HUES64 (cell line): ENCODE results near the gene SRP54.
A peak's percentile ranks its signal among the peaks of the same experiment; 100 is the strongest.
"Not testable (repeated sequence)": the region's sequence is repeated elsewhere in the genome, so short reads cannot be mapped to it uniquely, and the experiment has no call there.

Experiments
- H3K27ac ChIP-seq: 2 replicates; pipeline ENCODE4 v1.7.0; 2013; ENCODE audit warnings: low read depth, low read length, inconsistent platforms
- H3K27me3 ChIP-seq: 2 replicates; pipeline ENCODE4 v1.6.1; 2013; ENCODE audit warnings: mild to moderate bottlenecking, low read length; ENCODE audit not compliant: insufficient read depth
- H3K36me3 ChIP-seq: 2 replicates; pipeline ENCODE4 v1.6.1; 2013; ENCODE audit warnings: mild to moderate bottlenecking, low read length; ENCODE audit not compliant: insufficient read depth
- H3K4me1 ChIP-seq: 2 replicates; pipeline ENCODE4 v1.6.1; 2013; ENCODE audit warnings: mild to moderate bottlenecking, low read length, moderate library complexity; ENCODE audit not compliant: insufficient read depth
- H3K4me3 ChIP-seq: 2 replicates; pipeline ENCODE4 v1.5.1; 2013; ENCODE audit warnings: mild to moderate bottlenecking, low read length, moderate library complexity
- H3K9ac ChIP-seq: 2 replicates; pipeline ENCODE4 v1.6.1; 2013; ENCODE audit warnings: mild to moderate bottlenecking, low read depth, low read length
- H3K9me3 ChIP-seq: 2 replicates; pipeline ENCODE4 v1.6.1; 2013; ENCODE audit warnings: low read depth, low read length; ENCODE audit not compliant: insufficient read depth
- WGBS: fragments of 150-250, 120-280 bp; methylation state at CpG from one replicate; pipeline ENCODE4 v1.1.7; 2013; ENCODE audit warnings: missing lambda C conversion rate; 5-methylcytosine and 5-hydroxymethylcytosine counted together

The SRP54 gene

GRCh38 chr14:35028435-35028834, 45.6 kb downstream of the SRP54 start:
- Histone ChIP-seq H3K4me1 (no peaks in the 10 kb centered on the region), H3K4me3 (no peak overlapping the region), H3K27ac (no peak overlapping the region), H3K9me3 (peaks cover 8% of the 10 kb centered on the region), H3K9ac (no peak overlapping the region), H3K27me3 (no peaks in the 10 kb centered on the region), H3K36me3 (peaks cover 72% of the 10 kb centered on the region)
- no CpG with 5 or more reads among the region's 2 CpGs for whole genome bisulfite sequencing

- H3K27me3 ChIP-seq = no peaks in the 10 kb centered on the region
- peaks cover 26% of the 10 kb centered on the region for H3K9me3 ChIP-seq
- WGBS = 100% methylated on average over 2 of the region's 2 CpGs
- H3K9ac ChIP-seq = no peak overlapping the region
- no peak overlapping the region for H3K27ac ChIP-seq
- no peaks in the 10 kb centered on the region for H3K4me1 ChIP-seq
- no peak overlapping the region for H3K4me3 ChIP-seq
- H3K36me3 ChIP-seq = peaks cover 46% of the 10 kb centered on the region
Measured at GRCh38 chr14:35032562-35032961, 49.8 kb downstream of the SRP54 start.

- H3K36me3 ChIP-seq = peaks cover 28% of the 10 kb centered on the region
- 72% methylated on average over 5 of the region's 5 CpGs for WGBS
- H3K9me3 ChIP-seq = peaks cover 33% of the 10 kb centered on the region
- no peak overlapping the region for H3K4me3 ChIP-seq
- H3K4me1 ChIP-seq = no peaks in the 10 kb centered on the region
- H3K27ac ChIP-seq = no peak overlapping the region
- no peak overlapping the region for H3K9ac ChIP-seq
- no peaks in the 10 kb centered on the region for H3K27me3 ChIP-seq
Measured at GRCh38 chr14:35034440-35034833, 51.6 kb downstream of the SRP54 start.

GRCh38 chr14:35034944-35035554, 52.3 kb downstream of the SRP54 start:
- not testable (repeated sequence) for H3K27me3 ChIP-seq, H3K4me3 ChIP-seq, H3K4me1 ChIP-seq, H3K27ac ChIP-seq, H3K9ac ChIP-seq
- Histone ChIP-seq H3K36me3 (peaks cover 25% of the 10 kb centered on the region), H3K9me3 (peaks cover 33% of the 10 kb centered on the region)
- WGBS = 97% methylated on average over 5 of the region's 5 CpGs

GRCh38 chr14:35038312-35038711, 55.5 kb downstream of the SRP54 start:
- 96% methylated on average over 9 of the region's 17 CpGs for WGBS
- not testable (repeated sequence) for H3K4me3 ChIP-seq, H3K9ac ChIP-seq, H3K4me1 ChIP-seq, H3K36me3 ChIP-seq, H3K27me3 ChIP-seq, H3K27ac ChIP-seq
- peaks cover 27% of the 10 kb centered on the region for H3K9me3 ChIP-seq

- Histone ChIP-seq H3K4me1 (0 out of 2 replicates have a peak, but pooled peaks cover 3% of the 10 kb centered on the region), H3K4me3 (no peak overlapping the region), H3K9me3 (peaks cover 7% of the 10 kb centered on the region; the same call in 1 of the 2 replicates), H3K27me3 (no peaks in the 10 kb centered on the region), H3K9ac (no peak overlapping the region), H3K36me3 (no peaks in the 10 kb centered on the region), H3K27ac (no peak overlapping the region)
- WGBS = 79% methylated on average over 3 of the region's 3 CpGs
Measured at GRCh38 chr14:35042632-35043031, 59.8 kb downstream of the SRP54 start.

- Histone ChIP-seq H3K9me3 (peaks cover 3% of the 10 kb centered on the region; the same call in 1 of the 2 replicates), H3K27me3 (no peaks in the 10 kb centered on the region), H3K4me3 (no peak overlapping the region), H3K4me1 (0 out of 2 replicates have a peak, but pooled peaks cover 3% of the 10 kb centered on the region), H3K9ac (no peak overlapping the region), H3K36me3 (no peaks in the 10 kb centered on the region), H3K27ac (no peak overlapping the region)
- 95% methylated on average over 2 of the region's 2 CpGs for WGBS
Measured at GRCh38 chr14:35043046-35043445, 60.3 kb downstream of the SRP54 start.

- WGBS = 50% methylated on average over 8 of the region's 8 CpGs
Measured at GRCh38 chr14:35044939-35045797, 62.4 kb downstream of the SRP54 start.

GRCh38 chr14:35045798-35046047, 62.9 kb downstream of the SRP54 start:
- peak overlapping the region; percentile 67 for H3K9ac ChIP-seq
- H3K4me3 ChIP-seq = peak overlapping the region; percentile 71
- H3K4me1 ChIP-seq = 0 out of 2 replicates have a peak, but pooled peaks cover 3% of the 10 kb centered on the region
- H3K9me3 ChIP-seq = no peaks in the 10 kb centered on the region
- H3K27me3 ChIP-seq = no peaks in the 10 kb centered on the region
- under 1% methylated on average over 6 of the region's 6 CpGs for WGBS
- peaks cover 6% of the 10 kb centered on the region; the same call in 1 of the 2 replicates for H3K36me3 ChIP-seq
- H3K27ac ChIP-seq = peak overlapping the region; percentile 3; the same call in 1 of the 2 replicates

More at GRCh38 chr14:35044939-35045797, 62.4 kb downstream of the SRP54 start:
- H3K4me1 ChIP-seq = 0 out of 2 replicates have a peak, but pooled peaks cover 3% of the 10 kb centered on the region
- peaks cover 6% of the 10 kb centered on the region; the same call in 1 of the 2 replicates for H3K36me3 ChIP-seq
- H3K9me3 ChIP-seq = no peaks in the 10 kb centered on the region
- H3K4me3 ChIP-seq = peak overlapping the region; percentile 71
- H3K27ac ChIP-seq = peak overlapping the region; percentile 3; the same call in 1 of the 2 replicates
- no peaks in the 10 kb centered on the region for H3K27me3 ChIP-seq
- H3K9ac ChIP-seq = peak overlapping the region; percentile 67

GRCh38 chr14:35046048-35046750, 63.4 kb downstream of the SRP54 start, which contains the start of gene FAM177A1:
Gene FAM177A1, plus strand, starts transcription at chr14:35046272. Its CDS starts 192 bp downstream, at chr14:35046464.
- H3K27me3 ChIP-seq = no peaks in the 10 kb centered on the region
- under 1% methylated on average over 77 of the region's 77 CpGs for WGBS
- peak within 1 kb of the TSS; percentile 71 for H3K4me3 ChIP-seq
- H3K36me3 ChIP-seq = peaks cover 6% of the 10 kb centered on the region; the same call in 1 of the 2 replicates
- H3K9me3 ChIP-seq = no peaks in the 10 kb centered on the region
- peak within 1 kb of the TSS; percentile 89 for H3K27ac ChIP-seq
- H3K9ac ChIP-seq = peak within 1 kb of the TSS; percentile 90
- H3K4me1 ChIP-seq = 0 out of 2 replicates have a peak, but pooled peaks cover 3% of the 10 kb centered on the region
